Left ventricle myocardium superior (tissue), 1 donor: Measurements from ENCODE around the gene RPS6KA4. TPM values are rescaled to one million over a fixed set of nuclear protein-coding genes. Genes with fewer than 3 reads are reported as not detected.
"Not testable (repeated sequence)": the region's sequence is repeated elsewhere in the genome, so short reads cannot be mapped to it uniquely, and the experiment has no call there.

Experiments used
- ATAC-seq: fragments of 200-7000 bp; cut with Tn5 transposase; one replicate; pipeline ENCODE4 v1.9.1; 2020; ENCODE audit warnings: mild to moderate bottlenecking, moderate library complexity
- DNase-seq: peaks from one replicate; pipeline ENCODE4 v3.0.0-alpha.2; 2020
- intact Hi-C: fragments of 100-400 bp; cut with micrococcal nuclease; formaldehyde crosslinking; loops from one replicate; pipeline ENCODE4 v1.11.0; 2022
- long read RNA-seq: library from polyadenylated mRNA; unstranded; transcript quantifications from one replicate; pipeline ENCODE4 v2.0.0, GENCODE V29; 2021
- total RNA-seq: library from RNA; stranded (reverse); fragmentation: NEBNext Ultra II Directional; extraction: Animal tissue kit (Norgen Biotek cat#: 25700); gene quantifications from one replicate; pipeline ENCODE4 v1.2.1, GENCODE V29; 2021
- donor health status: DM: no; HTN: yes; CAD: no; lungs with severe emphysema.

RPS6KA4 gene
- 15.1 TPM for total RNA-seq
- long read RNA-seq, partial matches to known transcripts = 4 of 10 reads
- long read RNA-seq, other reads (novel, unspliced or antisense) = 3 of 10 reads

DNA sequence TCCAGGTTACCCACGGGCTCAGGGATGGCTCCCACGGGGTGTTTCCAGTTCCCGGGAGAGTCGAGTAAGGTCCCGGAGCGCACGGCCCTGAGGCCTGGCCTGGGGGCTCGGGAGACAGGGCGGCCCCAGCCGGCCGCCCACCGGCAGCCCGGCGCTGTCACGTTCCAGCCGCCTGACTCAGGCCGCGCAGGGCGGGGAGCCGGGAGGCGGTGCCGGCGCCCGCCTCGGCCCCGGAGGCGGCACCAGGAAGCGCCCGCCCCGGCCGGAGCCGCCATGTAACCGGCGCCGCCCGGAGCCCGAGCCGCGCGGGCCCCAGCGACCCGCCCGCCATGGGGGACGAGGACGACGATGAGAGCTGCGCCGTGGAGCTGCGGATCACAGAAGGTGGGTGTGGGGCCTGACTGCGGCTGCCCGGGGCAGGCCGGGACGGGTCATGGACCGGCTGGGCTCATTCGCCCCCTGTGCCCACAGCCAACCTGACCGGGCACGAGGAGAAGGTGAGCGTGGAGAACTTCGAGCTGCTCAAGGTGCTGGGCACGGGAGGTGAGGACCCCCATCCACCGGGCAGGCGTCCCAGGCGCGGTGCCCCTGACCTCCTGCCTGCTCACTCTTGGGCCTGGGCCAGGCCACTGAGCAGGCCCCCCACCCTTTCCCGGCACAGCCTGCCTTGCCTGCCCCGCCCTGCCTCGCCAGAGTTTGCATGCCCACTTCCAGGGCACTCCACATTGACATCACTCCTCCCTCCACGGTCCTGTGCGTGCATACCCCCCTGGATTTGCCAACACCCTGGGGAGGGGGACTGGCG lies at the start of gene RPS6KA4:
RPS6KA4 (plus strand) TSS at position 256 of the 805 bp plus-strand sequence; CDS start at position 330, 74 bp downstream.
- peak; percentile 86 for DNase-seq
- intact Hi-C loops = no loop called here
- ATAC-seq = peak; percentile 86

DNA sequence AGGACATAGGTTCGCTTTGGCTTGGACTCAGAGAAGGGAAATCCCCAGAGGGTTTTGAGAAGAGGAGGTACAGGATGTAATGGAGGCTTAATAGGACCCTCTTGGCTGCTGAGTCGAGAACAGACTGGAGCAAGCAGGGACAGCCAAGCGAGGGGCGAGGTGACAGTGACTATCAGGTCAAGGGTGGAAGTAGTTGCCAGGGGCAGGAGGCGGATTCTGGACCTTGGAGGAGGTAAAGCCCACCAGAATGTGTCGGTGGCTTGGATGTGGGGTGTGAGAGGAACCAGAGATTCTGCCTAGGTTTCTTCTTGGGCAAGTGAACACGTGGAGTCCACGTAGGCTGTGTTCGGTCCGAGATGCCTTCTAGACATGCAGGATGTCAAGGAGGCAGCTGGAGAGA lies 46.0 kb upstream of the RPS6KA4 start:
- intact Hi-C loops = no loop called here
- ATAC-seq = no peak
- no peak for DNase-seq

DNA sequence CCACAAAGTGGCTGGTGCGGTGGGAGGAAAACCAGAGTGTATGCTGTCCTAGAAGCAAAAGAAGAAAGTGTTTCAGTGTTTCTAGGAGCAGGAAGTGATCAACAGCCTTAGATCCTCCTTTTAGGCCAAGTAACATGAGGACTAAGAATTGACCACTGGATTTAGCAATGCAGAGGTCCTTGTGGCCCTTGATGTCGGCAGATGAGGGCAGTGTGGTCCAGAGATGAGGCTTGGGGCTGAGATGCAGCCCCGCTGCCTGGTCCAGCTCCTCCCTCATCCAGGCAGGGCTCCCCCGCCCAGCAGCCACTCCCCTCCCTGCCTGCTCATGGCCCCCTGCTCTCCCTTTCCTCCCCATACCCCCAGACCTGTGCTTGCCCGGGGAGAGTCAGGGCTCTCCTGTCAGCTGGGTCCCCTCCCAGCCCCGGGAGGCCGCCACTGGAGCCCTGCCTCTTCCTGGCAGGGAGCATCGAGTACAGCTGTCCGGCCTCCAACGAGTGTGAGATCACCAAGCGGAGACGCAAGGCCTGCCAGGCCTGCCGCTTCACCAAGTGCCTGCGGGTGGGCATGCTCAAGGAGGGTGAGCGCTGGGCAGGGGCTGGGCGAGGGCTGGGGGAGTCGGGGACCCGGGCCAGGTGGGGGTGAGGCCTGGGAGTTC lies 45.3 kb upstream of the RPS6KA4 start:
- intact Hi-C loops = no loop called here
- ATAC-seq (peak; percentile 8), DNase-seq (peak; percentile 82)

DNA sequence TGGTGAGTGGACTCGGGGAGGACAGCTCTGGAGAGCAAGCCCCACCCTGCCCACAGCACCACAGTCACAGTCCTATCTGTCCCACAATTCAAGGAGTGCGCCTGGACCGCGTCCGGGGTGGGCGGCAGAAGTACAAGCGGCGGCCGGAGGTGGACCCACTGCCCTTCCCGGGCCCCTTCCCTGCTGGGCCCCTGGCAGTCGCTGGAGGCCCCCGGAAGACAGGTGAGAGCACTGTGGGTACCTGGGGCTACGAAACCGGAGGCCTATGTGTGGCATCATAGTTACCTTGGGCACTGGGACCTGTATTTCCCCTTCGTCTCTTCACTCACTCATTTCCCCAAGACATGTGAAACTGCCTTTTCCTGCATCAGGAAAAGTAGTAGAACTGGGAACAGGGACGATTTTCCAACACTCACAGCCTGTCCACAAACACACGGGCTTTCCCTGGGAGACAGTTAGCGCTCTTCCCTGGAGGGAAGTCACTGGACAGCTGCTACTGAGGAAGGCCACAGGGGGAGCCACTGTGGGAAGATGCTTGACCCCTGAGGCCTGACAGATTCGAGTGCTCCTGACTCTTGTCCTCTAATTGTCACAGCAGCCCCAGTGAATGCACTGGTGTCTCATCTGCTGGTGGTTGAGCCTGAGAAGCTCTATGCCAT lies 44.7 kb upstream of the RPS6KA4 start:
- intact Hi-C loops = no loop called here
- no peak for ATAC-seq
- no peak for DNase-seq

DNA sequence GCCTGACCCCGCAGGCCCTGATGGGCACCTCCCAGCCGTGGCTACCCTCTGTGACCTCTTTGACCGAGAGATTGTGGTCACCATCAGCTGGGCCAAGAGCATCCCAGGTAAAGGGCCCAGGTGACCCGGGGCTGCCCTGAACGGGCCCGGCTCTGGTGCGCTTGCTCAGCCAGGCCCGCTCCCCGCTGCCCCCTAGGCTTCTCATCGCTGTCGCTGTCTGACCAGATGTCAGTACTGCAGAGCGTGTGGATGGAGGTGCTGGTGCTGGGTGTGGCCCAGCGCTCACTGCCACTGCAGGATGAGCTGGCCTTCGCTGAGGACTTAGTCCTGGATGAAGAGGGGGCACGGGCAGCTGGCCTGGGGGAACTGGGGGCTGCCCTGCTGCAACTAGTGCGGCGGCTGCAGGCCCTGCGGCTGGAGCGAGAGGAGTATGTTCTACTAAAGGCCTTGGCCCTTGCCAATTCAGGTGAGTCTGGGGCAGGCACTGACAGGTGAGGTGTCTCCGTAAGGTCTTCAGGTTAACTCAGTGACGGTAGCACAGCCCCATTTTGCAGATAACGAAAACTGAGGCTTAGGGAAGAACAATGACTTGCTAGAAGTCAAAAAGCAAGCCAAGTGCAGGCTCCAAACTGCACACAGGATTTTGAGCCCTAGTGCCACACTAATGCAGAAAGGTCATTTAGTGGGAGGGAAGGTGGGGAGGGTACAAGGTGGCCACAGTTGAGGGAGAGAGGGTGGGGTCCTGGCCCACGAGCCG lies 44.0 kb upstream of the RPS6KA4 start:
- DNase-seq (no peak), ATAC-seq (no peak)
- intact Hi-C loops = no loop called here

DNA sequence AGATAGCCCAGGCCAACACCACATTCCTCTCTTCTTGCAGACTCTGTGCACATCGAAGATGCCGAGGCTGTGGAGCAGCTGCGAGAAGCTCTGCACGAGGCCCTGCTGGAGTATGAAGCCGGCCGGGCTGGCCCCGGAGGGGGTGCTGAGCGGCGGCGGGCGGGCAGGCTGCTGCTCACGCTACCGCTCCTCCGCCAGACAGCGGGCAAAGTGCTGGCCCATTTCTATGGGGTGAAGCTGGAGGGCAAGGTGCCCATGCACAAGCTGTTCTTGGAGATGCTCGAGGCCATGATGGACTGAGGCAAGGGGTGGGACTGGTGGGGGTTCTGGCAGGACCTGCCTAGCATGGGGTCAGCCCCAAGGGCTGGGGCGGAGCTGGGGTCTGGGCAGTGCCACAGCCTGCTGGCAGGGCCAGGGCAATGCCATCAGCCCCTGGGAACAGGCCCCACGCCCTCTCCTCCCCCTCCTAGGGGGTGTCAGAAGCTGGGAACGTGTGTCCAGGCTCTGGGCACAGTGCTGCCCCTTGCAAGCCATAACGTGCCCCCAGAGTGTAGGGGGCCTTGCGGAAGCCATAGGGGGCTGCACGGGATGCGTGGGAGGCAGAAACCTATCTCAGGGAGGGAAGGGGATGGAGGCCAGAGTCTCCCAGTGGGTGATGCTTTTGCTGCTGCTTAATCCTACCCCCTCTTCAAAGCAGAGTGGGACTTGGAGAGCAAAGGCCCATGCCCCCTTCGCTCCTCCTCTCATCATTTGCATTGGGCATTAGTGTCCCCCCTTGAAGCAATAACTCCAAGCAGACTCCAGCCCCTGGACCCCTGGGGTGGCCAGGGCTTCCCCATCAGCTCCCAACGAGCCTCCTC lies 43.1 kb upstream of the RPS6KA4 start:
- intact Hi-C loops, ATAC-seq: not testable (repeated sequence)
- peak; percentile 30 for DNase-seq

DNA sequence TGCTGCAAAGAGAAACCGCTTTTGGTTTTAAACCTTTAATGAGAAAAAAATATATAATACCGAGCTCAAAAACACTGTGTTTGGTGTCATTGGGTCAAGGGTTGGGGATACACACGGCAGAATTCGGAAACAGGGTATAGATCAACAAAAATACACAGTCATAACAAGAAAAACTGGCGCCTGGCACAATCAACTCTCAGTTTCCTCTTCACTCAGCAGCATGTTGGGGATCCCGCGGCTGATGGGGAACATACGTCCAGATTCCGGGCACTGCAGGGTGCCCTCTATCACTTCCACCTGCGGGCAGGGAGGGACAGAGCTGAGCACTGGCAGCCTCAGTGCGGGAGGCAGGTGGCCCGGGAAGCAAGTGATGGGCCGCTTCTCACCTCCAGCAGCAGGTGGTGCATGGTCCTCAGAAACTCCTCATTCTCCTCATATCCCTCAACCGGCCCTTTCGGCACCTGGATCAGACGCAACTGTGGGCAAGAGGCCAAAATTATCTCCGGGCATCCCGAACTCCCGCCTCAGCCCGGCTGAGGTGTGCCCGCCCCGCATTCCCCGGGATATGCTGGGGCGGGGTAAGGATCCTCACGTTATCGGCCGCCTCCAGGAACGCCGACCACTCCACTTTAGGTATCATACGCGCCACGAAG lies 42.2 kb upstream of the RPS6KA4 start:
- DNase-seq = no peak
- no peak for ATAC-seq
- intact Hi-C loops = no loop called here

DNA sequence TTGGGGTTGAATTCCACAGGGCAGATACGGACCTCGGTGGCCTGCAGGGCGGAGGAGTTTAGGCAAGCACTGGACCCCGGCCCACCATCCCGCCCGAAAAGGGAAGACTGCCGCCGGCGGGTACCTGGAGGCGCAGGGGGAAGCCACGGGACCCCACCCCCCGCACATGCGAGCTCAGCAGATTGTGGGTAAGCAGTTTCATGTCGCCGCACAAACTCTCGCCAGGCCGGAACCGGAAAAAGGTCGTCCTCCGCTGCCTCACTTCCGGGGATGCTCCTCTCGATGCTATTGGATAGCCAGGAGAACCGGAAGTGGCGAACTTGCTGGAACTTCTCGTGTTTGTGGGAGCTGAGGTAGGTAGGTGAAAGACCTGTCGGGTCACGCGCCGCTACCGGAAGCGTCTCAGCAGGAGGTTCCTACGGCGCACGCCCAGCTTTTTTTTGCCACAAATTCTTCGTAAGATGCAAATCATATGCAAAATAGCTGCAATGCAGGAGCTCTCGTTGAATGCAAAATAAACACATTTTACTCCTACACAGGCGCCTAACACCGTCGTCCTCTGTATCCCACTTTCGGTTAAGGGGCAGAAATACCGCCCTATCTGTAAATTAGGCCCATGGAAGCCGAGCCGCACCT lies 41.5 kb upstream of the RPS6KA4 start, which contains the start of gene TRMT112:
TRMT112 (minus strand) TSS at position 235 of the 636 bp plus-strand sequence; CDS start at position 202, 33 bp downstream.
- intact Hi-C loops = no loop called here
- ATAC-seq (peak; percentile 81), DNase-seq (peak; percentile 94)

DNA sequence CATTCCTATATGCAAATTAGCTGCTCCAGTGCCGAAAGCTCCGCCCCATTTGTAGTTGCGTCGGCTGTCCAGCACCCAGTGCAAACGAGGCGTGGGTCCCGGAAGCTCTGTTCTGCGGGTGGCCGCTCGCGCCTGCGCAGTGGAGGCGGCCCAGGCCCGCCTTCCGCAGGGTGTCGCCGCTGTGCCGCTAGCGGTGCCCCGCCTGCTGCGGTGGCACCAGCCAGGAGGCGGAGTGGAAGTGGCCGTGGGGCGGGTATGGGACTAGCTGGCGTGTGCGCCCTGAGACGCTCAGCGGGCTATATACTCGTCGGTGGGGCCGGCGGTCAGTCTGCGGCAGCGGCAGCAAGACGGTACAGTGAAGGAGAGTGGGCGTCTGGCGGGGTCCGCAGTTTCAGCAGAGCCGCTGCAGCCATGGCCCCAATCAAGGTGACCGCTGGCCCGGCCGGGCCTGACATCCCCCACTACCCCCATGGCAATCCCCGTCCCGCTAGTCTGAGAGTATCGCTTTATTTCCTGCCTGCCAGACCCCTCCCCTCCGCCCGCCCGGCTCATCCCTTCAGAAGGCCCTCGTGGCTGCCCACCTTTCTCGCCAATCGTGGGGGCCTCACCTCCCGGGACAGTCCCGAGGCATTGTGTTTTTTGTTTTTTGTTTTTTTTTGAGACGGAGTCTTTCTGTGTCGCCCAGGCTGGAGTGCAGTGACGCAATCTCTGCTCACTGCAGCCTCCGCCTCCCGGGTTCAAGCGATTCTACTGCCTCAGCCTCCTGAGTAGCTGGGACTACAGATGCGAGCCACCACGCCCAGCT lies 40.8 kb upstream of the RPS6KA4 start, which contains the start of gene PRDX5:
PRDX5 (plus strand) TSS at position 161 of the 805 bp plus-strand sequence; CDS start at position 256, 95 bp downstream.
- DNase-seq = peak; percentile 98
- ATAC-seq = peak; percentile 90
- intact Hi-C loops = no loop called here

DNA sequence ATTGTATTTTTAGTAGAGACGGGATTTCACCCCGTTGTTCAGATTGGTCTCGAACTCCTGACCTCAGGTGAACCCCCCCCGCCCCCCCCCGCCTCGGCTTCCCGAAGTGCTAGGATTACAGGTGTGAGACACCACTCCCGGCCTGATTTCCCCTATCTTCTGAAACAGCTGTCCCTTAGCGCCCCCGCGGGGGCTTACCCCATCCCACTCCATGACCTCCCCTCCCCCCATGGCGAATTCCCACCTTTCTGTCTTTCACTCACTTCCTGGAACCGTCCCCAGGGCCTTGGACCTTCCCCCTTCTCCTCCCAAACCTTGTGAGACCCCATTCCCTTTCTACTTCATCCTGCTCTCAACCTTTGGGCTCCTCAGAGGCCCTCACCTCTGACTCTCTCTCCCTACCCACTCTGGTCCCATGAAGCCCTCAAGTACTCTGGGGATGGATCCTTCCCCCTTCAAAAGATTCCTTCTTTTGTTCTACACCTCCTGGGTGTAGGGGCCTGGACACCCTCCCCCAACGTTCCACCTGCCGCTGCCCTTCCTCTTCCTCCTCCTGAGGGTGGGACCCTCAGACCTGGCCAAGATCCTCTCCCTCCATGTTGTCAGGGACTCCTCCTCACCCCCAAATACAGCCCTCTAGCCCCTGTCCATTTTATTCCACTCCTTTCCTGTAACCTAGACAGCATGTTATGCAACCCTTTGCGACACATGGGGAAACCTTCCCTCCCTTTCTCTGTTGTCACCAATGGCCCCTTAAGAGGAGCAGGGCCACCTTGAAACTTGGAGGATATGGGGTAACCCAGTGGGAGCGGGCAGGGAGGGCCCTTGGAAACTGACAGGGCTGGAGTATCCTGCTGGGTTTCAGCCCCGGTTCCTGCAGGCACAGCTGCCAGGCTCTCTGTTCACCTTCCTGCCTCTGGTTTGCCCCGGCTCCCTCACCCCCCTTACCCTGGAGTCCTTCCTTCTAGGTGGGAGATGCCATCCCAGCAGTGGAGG lies 39.9 kb upstream of the RPS6KA4 start:
- ATAC-seq (no peak), DNase-seq (peak; percentile 44)
- intact Hi-C loops = no loop called here

DNA sequence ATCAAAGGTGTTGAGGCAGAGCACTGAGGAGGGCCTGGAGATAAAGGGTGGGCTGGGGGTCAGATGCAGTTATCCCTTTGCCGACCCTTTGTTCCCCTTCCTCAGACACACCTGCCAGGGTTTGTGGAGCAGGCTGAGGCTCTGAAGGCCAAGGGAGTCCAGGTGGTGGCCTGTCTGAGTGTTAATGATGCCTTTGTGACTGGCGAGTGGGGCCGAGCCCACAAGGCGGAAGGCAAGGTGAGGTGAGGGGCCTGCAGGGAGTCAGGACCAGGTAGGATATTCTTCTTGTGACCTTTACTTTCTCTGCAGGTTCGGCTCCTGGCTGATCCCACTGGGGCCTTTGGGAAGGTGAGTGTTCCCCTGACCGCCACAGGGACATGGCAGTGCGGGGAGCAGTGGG lies 38.4 kb upstream of the RPS6KA4 start:
- DNase-seq = no peak
- intact Hi-C loops = no loop called here
- no peak for ATAC-seq

DNA sequence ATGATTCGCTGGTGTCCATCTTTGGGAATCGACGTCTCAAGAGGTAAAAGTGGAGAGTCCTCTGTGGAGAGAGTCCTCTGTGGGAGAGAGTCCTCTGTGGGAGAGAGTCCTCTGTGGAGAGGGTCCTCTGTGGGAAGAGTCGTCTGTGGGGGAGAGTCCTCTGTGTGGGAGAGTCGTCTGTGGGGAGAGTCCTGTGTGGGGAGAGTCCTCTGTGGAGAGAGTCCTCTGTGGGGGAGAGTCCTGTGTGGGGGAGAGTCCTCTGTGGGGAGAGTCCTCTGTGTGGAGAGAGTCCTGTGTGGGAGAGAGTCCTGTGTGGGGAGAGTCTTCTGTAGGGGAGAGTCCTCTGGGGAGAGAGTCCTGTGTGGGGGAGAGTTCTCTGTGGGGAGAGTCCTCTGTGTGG lies 37.9 kb upstream of the RPS6KA4 start:
- intact Hi-C loops = no loop called here
- ATAC-seq (no peak), DNase-seq (no peak)

DNA sequence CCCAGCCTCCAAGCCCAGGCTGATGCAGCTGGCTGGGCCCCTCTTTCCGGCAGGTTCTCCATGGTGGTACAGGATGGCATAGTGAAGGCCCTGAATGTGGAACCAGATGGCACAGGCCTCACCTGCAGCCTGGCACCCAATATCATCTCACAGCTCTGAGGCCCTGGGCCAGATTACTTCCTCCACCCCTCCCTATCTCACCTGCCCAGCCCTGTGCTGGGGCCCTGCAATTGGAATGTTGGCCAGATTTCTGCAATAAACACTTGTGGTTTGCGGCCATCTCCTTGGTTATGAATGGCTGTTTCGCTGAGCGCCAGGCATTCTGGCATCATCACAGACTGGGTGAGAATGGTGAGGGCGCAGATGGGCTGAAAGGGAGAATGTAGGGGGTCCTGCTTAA lies 37.4 kb upstream of the RPS6KA4 start:
- no peak for DNase-seq
- intact Hi-C loops = no loop called here
- ATAC-seq = no peak

DNA sequence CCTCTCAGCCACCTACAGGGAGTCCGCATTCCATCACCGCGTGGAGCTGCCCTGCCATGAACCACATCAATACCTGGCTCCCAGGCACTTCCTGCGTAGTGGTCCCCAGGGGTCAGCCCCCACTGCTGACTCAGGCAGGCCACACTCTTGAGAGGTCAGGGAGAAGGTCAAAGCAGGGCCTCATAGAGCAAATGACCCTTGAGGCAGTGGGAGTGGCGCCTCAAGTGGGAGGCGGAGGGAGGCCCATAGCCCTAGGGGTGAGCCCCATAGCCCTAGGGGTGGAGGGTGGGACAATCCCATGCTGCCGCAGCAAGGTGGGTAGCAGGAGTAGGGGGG lies 36.1 kb upstream of the RPS6KA4 start:
- DNase-seq (no peak), ATAC-seq (no peak)
- intact Hi-C loops = no loop called here

DNA sequence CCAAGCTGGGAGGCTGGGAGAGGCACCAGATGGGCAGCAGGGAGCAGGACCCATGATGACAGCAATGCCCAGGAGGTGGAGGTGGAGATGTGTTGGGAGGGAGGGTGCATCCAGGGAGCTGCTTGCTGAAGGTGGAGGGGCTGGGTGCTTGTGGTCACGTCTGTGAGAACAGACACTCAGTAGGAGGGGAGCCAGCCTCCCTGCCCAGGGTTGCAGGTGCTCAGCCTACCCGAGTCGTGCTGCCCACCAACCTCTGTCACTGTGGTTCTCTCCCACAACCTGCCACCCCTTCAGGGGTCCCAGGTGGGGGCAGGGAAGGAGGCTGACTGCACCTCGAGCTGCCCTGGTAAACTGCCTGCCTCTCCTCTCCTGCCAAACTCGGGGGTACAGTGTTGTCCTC lies 35.6 kb upstream of the RPS6KA4 start:
- intact Hi-C loops = no loop called here
- no peak for DNase-seq
- no peak for ATAC-seq
